ENCODE measurements around the gene P3R3URF.

- TF ChIP-seq CTCF (conservative IDR thresholded peaks at IDR 0.05; ENCODE audit: low read length) (no peak), EZH2phosphoT487 (IDR thresholded peaks at IDR 0.05; ENCODE audit: borderline replicate concordance) (no peak)
These were observed 44.4 kb downstream of the P3R3URF start for GRCh38 chr1:46131712-46132528.

Measured in Loucy (cell line).